Gastrocnemius medialis (tissue), 4 donors: ENCODE data around the gene CHID1. TPM values are rescaled to one million over a fixed set of nuclear protein-coding genes. Genes with fewer than 3 reads are reported as not detected.

Experiments
- ATAC-seq, 2 donors: fragments of 150-250 bp; one replicate each; pipeline ENCODE4 v1.9.1; 2016
- DNase-seq, 2 donors: peaks; one replicate each; pipeline ENCODE4 v3.0.0-alpha.2; 2019
- H3K27ac ChIP-seq, 4 donors: fragments of 200-600 bp; sonication (generic); 1 replicate in 1 of 4; 2 replicates in 3 of 4; pipeline ENCODE4 v1.5.1; 2016 to 2018; ENCODE audit warnings: mild to moderate bottlenecking in 2 of 4, moderate library complexity in 1 of 4
- H3K27me3 ChIP-seq, 3 donors: fragments of 200-600 bp; sonication (generic) in 2 of 3; 1 replicate in 1 of 3; 2 replicates in 2 of 3; pipeline versions ENCODE4 v1.5.1 to v1.6.0; 2016 to 2019; ENCODE audit warnings: mild to moderate bottlenecking in 1 of 3, moderate library complexity in 1 of 3
- H3K36me3 ChIP-seq, 2 donors: fragments of 200-600 bp; sonication (generic) in 1 of 2; one replicate each; pipeline ENCODE4 v1.5.1; 2017 to 2018
- H3K4me1 ChIP-seq, 2 donors: fragments of 200-600 bp; sonication (generic) in 1 of 2; one replicate each; pipeline ENCODE4 v1.5.1; 2016 to 2017; ENCODE audit warnings: mild to moderate bottlenecking in 2 of 2
- H3K4me3 ChIP-seq, 4 donors: fragments of 200-600 bp; sonication (generic) in 3 of 4; 1 replicate in 1 of 4; 2 replicates in 3 of 4; pipeline ENCODE4 v1.5.1; 2016 to 2019; ENCODE audit warnings: mild to moderate bottlenecking in 2 of 4
- H3K9me3 ChIP-seq, 3 donors: fragments of 200-600 bp; sonication (generic) in 2 of 3; 1 replicate in 1 of 3; 2 replicates in 2 of 3; pipeline ENCODE4 v1.5.1; 2016 to 2019
- POLR2A ChIP-seq, 2 donors: fragments of 450-650 bp; IDR thresholded peaks; one replicate each; pipeline ENCODE4 v1.6.1; 2017; ENCODE audit warnings: antibody characterized with exemption in 2 of 2, mild to moderate bottlenecking in 2 of 2, moderate library complexity in 2 of 2
- in situ Hi-C, 4 donors: fragments of 200-750 bp; cut with MboI; loops; one replicate each; pipeline versions ENCODE4 v1.15.0 to v1.8.0; 2017; ENCODE audit warnings: low sequenced_read_pairs in 4 of 4
- intact Hi-C: fragments of 100-400 bp; cut with DNase I; formaldehyde crosslinking; loops from one replicate; pipeline ENCODE4 v1.15.1; 2023; ENCODE audit warnings: low total_unique reads
- total RNA-seq, 4 donors: library from RNA; depleted of rRNA; stranded (reverse); fragments of >200 nt; gene quantifications; one replicate each; pipeline versions ENCODE4 v1.1.0 to v1.2.3, GENCODE V29; 2016
- TF ChIP-seq, protein P1 (sequence below), 5 experiments: fragments of 450-650 bp in 3 of 5; fragments of 200-600 bp in 2 of 5; sonication (generic) in 2 of 5; IDR thresholded peaks in 4 of 5; conservative IDR thresholded peaks in 1 of 5; 1 replicate in 4 of 5; 2 replicates in 1 of 5; pipeline ENCODE4 v1.5.1; 2016 to 2019; ENCODE audit warnings: antibody characterized with exemption in 5 of 5, mild to moderate bottlenecking in 3 of 5, moderate library complexity in 3 of 5

CHID1 gene
- total RNA-seq, 4 donors from 2014 or later, result 23.3 to 43.2 (median 33.1) TPM

GRCh38 chr11:914204-914603 lies 3.6 kb upstream of the CHID1 start:
- no peak overlapping the region for H3K4me3 ChIP-seq
- H3K27me3 ChIP-seq, result no peaks in the 10 kb centered on the region
- intact Hi-C loops, result loop anchor here (5.0 kb wide), 1 partner anchor 72 kb away; the partner anchor contains the start of genes POLR2L and TSPAN4
- in situ Hi-C loops, result no loop called here
- DNase-seq (no peak), ATAC-seq (no peak)
- no peak overlapping the region for H3K27ac ChIP-seq
- TF ChIP-seq POLR2A (IDR thresholded peaks at IDR 0.05), result no peak
- TF ChIP-seq, protein P1, sequence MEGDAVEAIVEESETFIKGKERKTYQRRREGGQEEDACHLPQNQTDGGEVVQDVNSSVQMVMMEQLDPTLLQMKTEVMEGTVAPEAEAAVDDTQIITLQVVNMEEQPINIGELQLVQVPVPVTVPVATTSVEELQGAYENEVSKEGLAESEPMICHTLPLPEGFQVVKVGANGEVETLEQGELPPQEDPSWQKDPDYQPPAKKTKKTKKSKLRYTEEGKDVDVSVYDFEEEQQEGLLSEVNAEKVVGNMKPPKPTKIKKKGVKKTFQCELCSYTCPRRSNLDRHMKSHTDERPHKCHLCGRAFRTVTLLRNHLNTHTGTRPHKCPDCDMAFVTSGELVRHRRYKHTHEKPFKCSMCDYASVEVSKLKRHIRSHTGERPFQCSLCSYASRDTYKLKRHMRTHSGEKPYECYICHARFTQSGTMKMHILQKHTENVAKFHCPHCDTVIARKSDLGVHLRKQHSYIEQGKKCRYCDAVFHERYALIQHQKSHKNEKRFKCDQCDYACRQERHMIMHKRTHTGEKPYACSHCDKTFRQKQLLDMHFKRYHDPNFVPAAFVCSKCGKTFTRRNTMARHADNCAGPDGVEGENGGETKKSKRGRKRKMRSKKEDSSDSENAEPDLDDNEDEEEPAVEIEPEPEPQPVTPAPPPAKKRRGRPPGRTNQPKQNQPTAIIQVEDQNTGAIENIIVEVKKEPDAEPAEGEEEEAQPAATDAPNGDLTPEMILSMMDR (IDR thresholded peaks at IDR 0.05 in 4 of 5, conservative IDR thresholded peaks at IDR 0.05 in 1 of 5), result no peak
- H3K4me1 ChIP-seq, result peaks cover 11 to 14% of the 10 kb centered on the region in 2 donors
- no peaks in the 10 kb centered on the region for H3K9me3 ChIP-seq
- H3K36me3 ChIP-seq, result no peaks in the 10 kb centered on the region

GRCh38 chr11:913043-913442 lies 2.4 kb upstream of the CHID1 start:
- H3K36me3 ChIP-seq, result no peaks in the 10 kb centered on the region
- intact Hi-C loops, result loop anchor here (5.0 kb wide), 1 partner anchor 71 kb away; the partner anchor contains the start of genes POLR2L and TSPAN4
- no peak overlapping the region for H3K4me3 ChIP-seq
- ATAC-seq, result no peak
- TF ChIP-seq, protein P1 (IDR thresholded peaks at IDR 0.05 in 4 of 5, conservative IDR thresholded peaks at IDR 0.05 in 1 of 5), result no peak
- no peak for TF ChIP-seq POLR2A (IDR thresholded peaks at IDR 0.05)
- H3K27ac ChIP-seq, result no peak overlapping the region
- peaks cover 11 to 14% of the 10 kb centered on the region in 2 donors for H3K4me1 ChIP-seq
- no peaks in the 10 kb centered on the region for H3K27me3 ChIP-seq
- in situ Hi-C loops, result no loop called here
- H3K9me3 ChIP-seq, result no peaks in the 10 kb centered on the region
- DNase-seq, result no peak

DNA sequence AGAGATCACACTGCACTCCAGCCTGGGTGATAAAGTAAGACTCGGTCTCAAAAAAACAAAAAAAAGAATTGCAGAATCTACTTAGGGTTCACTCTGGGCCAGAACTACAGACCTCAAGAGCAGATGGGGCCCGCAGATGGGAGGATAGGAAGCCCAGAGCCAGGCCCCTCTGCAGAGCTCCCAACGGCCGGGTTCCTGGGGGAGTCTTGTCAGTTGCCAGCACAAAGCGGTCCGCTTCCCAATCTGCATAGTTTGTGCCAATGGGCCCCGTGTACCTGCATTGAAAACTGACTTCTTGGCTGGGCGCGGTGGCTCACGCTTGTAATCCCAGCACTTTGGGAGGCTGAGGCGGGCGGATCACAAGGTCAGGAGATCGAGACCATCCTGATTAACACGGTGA lies 1.7 kb upstream of the CHID1 start:
- intact Hi-C loops, result loop anchor here (5.0 kb wide), 1 partner anchor 70 kb away; the partner anchor contains the start of genes POLR2L and TSPAN4
- H3K27ac ChIP-seq, result peak overlapping the region in 1 of 4 donors; percentile 81

GRCh38 chr11:911890-912219 lies 1.2 kb upstream of the CHID1 start:
- DNase-seq (no peak), ATAC-seq (no peak)
- no peaks in the 10 kb centered on the region for H3K36me3 ChIP-seq
- no peaks in the 10 kb centered on the region for H3K9me3 ChIP-seq
- peaks cover 11 to 14% of the 10 kb centered on the region in 2 donors for H3K4me1 ChIP-seq
- TF ChIP-seq, protein P1 (IDR thresholded peaks at IDR 0.05 in 4 of 5, conservative IDR thresholded peaks at IDR 0.05 in 1 of 5), result no peak
- no peak for TF ChIP-seq POLR2A (IDR thresholded peaks at IDR 0.05)
- in situ Hi-C loops (no loop called here), intact Hi-C loops (loop anchor here (5.0 kb wide), 1 partner anchor 70 kb away; the partner anchor contains the start of genes POLR2L and TSPAN4)
- peak overlapping the region in 2 of 4 donors; percentile 82 to 88 for H3K4me3 ChIP-seq
- H3K27ac ChIP-seq, result peak overlapping the region; percentile 81 to 97 (median 91)
- H3K27me3 ChIP-seq, result no peaks in the 10 kb centered on the region

More for the DNA sequence above, 1.7 kb upstream of the CHID1 start:
- H3K4me1 ChIP-seq, result peaks cover 11 to 14% of the 10 kb centered on the region in 2 donors
- H3K9me3 ChIP-seq, result no peaks in the 10 kb centered on the region
- no peaks in the 10 kb centered on the region for H3K36me3 ChIP-seq
- no peaks in the 10 kb centered on the region for H3K27me3 ChIP-seq
- ATAC-seq (no peak), DNase-seq (no peak)
- in situ Hi-C loops, result no loop called here
- no peak overlapping the region for H3K4me3 ChIP-seq
- TF ChIP-seq, protein P1 (IDR thresholded peaks at IDR 0.05 in 4 of 5, conservative IDR thresholded peaks at IDR 0.05 in 1 of 5), result no peak
- TF ChIP-seq POLR2A (IDR thresholded peaks at IDR 0.05), result no peak
